Measurements from ENCODE around the gene ESPNL.

ESPNL gene

DNA sequence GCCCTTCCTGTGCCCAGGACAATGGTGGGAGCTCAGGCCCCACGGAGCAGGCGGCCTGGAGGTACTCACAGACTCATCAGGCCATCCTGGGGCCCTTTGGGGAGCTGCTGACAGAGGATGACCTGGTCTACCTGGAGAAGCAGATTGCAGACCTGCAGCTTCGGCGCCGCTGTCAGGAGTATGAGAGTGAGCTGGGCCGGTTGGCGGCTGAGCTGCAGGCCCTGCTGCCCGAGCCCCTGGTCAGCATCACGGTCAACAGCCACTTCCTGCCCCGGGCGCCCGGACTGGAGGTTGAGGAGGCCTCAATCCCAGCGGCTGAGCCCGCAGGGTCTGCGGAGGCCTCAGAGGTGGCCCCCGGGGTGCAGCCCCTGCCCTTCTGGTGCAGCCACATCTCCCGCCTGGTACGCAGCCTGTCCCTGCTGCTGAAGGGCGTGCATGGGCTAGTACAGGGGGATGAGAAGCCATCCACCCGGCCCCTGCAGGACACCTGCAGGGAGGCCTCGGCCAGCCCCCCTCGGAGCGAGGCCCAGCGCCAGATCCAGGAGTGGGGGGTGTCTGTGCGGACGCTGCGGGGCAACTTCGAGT lies 30.1 kb downstream of the ESPNL start:
- DNase-seq, result no peak

DNA sequence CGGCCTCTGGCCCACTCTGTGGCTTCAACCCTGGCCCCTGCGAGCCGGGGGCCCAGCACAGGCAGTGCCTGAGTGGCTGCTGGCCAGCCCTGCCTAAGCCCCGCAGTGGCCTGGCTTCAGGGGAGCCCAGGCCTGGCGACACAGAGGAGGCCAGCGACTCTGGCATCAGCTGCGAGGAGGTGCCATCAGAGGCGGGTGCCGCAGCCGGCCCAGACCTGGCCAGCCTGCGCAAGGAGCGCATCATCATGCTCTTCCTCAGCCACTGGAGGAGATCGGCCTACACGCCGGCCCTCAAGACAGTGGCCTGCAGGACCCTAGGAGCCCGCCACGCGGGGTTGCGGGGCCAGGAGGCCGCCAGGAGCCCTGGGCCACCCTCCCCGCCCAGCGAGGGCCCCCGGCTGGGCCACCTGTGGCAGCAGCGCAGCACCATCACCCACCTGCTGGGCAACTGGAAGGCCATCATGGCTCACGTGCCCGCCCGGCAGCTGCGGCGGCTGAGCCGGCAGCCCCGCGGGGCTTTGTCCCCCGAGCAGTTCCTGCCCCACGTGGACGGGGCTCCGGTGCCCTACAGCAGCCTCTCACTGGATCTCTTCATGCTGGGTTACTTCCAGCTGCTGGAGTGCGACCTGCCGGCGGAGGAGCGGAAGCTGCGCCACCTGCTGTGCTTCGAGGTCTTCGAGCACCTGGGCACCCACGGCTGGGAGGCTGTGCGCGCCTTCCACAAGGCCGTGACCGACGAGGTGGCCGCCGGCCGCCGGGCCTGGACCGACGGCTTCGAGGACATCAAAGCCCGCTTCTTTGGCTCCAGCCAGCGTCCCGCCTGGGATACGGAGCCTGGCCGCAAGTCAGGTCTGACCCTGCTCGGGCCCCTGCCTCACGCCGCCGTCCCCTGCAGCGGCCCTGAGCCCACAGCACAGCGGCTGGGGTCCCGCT lies 30.8 kb downstream of the ESPNL start:
- DNase-seq, result no peak

DNA sequence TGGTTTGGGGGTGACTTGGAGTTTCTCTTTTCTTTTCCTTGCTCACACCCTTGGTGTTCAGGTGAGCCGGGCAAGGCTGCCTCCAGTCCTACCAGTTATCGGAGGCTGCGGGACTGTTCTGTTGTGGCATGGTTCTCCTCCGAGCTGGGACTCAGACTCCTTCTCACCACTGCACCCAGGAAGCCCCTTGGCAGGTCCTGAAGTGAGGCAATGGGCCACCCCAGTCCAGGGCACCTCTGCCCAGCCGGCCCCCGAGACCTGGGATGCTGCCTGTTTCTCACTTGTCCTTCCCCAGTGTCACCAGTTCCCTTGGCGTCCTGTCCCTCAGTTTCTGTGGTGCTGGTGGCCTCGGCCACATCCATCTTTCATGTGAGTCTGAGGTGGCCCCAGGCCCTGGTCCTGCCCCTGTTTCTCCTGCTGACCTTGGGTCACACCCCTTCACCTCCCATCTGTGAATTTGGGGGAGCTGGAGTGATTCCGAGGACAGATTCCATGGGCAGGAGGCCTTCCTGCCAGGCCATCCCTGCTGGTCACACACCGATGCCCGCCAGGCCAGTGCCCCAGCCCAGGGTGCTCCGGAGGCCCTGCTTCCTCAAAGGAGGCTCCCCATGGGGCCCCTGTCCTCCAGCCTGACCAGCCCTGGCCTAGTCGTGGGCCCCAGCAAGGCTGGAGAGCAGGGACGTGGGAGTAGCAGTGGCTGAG lies 31.8 kb downstream of the ESPNL start:
- no peak for DNase-seq

DNA sequence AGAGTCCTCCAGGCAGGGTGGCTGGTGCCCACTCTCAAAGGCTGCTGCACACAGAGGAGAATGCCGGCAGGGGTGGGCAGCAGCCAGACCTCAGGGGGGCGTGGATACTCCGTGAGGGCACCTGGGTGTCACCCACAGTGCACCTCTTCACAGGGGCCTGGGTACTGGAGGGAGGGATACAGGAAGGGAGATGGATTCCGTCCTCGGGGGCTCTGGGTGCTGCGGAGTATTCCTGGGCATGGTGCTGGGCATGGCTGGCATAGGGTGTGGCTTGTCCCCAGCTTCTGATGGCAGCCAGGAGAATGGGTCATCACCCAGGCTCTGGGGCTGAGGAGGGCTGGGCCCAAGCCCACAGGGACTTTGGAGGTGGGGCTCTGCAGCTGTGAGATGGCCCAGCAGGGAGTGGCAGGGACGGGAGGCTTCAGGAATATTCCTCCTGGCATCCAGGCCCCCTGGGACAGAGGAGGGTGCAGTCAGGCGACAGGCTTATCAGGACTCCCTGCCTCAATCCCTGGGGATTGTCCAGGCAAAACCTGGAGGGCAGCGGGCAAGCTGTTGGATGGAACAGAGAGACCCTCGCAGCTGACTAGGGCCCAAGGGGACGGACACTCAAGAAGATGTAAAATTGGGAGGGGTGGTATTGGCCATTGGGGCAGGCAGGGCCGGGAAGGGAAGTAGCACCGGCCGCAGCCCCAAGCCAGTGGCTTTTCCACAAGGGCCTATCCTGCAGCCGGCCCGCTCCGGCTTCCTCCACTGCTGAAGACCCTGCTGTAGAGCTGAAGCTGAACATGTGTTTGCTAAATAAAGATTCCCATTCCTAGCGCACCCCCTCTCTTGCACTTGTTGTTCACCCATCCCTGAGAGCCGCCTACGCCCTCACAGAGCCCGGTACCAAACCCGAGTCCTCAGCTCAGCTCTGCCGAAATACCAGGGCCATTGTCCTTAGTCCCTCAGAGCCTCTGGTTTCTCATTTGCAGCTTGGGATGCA lies 32.6 kb downstream of the ESPNL start:
- DNase-seq, result no peak

DNA sequence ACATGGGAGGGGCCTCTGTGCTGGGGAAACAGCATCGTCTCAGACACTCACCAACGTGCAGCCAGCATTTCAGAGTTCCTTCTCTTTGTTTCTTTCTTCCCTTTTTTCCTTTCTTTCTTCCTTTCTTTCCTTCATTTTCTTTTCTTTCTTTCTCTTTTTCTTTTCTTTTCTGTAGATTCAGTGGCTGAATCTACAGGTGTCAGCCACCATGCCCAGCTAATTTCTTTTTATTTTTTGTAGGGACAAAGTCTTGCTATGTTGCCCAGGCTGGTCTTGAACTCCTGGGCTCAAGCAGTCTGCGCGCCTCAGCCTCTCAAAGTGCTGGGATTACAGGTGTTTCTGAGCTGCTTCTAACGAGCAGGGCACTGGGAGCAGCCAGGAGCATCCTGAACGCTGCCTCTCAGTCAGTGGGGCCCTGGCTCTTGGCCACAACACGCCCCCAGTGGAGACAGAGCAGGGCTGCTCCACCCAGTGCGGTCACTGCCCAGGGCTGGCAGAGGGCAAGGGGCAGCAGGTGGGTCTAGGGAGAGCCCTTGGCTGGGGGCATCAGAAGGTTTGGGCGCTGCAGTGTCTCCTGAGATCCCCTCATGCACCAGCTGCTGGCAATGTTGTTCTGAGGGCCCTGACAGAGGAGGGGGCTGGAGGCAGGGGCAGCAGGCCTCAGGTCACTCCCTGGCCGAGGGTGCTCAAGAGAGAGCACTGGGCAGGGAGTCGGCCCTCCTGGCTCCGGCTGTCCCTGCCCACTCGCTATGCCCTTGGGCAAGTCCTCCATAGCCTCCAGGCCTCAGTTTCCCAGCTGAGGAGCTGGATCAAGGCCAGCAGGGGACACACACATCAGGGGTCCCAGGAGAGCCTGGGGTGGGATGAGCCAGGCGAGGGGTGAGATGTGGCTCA lies 33.6 kb downstream of the ESPNL start:
- DNase-seq, result no peak

DNA sequence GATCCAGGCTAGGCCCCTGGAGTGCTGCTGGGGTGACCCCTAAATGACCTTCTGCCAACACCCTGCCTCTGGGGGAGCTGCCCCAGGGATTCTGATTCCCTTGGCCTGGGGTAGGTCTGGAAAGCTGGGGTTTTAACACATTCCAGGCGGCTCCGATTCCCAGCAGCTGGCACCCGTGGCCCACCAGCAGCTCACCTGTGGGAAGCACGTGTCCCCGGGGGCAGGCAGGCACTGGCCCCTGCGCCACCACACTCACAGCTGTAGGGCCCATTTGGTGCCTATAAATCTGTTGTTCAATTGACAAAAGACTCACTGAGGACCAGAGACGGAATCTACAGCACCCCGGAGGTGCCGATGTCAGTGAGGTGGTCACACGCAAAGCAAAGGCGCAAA lies 34.2 kb downstream of the ESPNL start:
- DNase-seq, result no peak

DNA sequence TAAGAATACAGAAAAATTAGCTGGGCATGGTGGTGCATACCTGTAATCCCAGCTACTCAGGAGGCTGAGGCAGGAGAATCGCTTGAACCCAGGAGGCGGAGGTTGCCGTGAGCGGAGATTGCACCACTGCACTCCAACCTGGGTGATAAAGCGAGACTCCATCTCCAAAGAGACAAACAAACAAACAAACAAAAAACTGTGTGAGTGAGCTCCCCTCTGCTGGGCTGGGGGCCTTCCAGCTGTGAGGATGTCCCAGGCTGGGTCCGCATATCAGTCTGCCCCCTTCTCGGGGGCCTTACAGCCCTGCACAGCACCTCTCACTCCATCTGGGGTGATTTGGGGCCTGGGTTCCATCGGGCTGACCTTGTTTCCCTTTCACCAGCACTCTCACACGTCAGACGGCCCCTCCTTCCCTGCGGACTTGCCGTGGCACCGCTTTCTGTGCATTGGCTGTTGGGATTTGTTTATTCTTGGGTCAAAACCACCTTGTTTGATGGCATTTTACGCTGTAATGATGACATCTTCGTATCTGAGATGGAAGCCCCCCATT lies 35.5 kb downstream of the ESPNL start:
- DNase-seq, result no peak

DNA sequence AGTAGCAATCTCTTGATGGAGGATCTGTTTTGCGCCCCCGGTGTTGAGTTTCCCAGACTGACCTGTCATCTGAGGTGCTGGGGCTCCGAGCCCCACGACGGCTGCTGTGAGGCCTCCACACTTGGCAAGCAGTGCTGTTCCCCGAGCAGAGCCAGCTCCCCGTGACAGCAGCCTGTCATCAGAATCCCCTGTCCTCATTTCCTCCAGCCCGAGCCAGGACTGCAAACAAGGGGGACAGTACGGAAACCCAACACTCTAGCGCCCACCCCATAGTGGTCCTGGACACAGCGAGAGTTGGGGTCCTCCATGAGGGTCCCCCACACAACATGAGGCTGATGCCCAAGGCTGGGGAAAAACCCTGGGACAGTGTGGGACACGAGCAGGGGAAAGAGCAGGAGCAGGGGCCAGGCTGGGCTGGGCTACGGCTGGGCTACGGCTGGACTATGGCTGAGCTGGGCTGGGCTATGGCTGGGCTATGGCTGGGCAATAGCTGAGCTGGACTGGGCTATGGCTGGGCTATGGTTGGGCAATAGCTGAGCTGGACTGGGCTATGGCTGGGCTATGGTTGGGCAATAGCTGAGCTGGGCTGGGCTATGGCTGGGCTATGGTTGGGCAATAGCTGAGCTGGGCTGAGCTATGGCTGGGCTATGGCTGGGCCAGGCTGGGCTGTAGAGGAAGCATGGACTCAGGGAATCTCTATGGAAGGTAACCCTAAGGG lies 36.8 kb downstream of the ESPNL start:
- DNase-seq, result no peak

DNA sequence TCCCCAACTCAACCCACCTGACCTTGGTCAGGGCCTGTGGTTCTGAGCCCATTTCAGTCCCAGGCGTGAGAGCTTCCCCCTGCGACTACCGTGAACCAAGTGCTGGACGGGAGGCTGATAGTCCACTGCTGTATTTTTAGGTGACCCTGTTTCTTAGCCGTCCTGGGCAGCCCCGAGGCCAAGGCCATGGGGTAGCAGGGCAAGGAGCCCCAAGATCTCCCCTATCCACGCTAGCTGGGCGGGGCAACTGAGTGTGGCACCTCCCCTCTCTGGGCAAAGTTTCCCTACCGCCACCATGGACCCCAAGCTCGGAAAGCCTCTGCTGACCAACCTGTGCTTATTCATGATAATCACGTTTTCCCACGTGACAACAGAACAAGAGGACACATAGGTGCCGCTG lies 37.7 kb downstream of the ESPNL start:
- DNase-seq, result no peak

DNA sequence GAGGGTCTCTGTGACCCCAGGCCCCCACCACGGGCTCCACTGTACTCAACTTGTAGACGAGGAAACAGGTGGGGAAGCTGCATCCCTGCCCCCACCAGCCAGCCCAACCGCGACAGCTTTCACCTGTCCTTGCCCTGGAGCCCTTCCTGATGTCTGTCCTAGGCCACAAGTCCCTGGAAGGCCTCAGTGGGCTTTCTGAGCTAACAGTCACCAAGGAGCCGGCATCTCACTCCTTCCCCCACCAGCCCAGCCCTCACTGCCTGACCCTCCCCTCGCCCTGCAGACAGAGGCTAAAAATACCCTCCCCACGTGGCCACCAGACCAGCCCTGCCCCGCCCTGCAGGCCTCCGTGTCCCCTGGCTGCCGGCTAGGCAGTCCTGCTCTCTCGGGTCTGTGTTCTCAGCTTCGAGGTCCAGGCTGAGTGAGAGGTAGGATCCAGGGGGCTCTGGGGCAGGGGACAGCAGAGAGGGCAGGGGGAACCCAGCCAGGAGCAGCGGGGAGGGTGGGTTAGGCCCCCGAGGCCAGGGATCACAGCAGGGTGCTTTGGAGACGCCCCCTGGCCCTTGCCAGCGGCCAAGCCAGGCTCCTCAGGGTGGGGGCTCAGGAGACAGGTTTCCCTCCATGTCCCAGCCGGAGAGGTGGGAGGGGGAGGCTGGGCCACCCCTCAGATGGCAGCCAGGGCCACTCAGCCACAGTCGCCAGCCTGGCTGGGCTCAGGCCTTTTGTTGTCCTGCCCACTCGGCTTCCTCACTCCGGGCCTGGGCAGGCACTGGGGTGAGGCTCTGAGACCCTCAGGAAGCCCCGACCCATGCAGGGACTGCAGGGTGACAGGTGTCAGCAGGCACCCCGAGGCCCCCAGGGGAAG lies 38.4 kb downstream of the ESPNL start, which contains the start of gene KLHL30:
TSS of gene KLHL30 (plus strand) at position 338 of the 865 bp plus-strand sequence. CDS start 2,087 bp downstream, outside the sequence.
- no peak for DNase-seq

DNA sequence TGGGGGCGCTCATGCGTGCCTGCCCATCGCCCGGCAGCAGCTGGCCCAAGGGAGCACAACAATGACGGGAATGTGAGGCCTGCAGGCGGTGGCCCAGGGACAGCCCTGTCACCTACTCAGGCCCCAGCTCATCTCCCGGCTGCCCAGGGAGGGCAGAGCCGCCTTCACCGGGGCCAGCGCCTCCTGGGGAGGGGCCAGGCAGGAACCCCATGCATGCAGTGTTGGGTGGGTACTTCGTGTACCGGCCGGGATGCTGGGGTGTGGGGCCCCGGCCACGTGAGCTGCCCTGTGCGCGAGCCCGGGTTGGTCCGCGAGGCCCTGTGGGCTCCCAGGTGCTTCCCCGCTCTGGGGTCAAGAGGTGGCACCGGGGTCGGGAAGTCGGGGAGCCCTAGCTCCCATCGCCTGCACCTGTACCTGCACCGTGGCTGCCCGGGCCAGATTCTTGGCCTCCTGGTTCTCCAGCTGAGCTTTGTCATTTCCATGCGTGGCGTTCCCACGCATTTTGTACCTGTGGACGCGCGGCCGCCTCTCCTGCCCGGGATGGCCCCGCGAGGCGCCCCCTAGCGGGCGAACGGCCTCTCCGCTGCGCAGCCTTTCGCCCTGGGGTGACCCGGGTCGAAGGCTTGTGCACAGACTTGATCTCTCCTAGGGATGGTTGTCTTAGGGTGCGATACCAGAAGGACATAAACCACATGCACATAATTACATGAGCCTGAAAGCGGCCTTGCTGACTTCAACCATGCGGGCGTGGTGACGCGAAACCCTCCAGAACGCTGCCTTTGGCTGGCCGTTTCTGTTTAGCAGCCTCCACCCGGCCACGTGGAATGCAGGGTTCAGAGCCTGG lies 39.3 kb downstream of the ESPNL start:
- DNase-seq, result no peak

DNA sequence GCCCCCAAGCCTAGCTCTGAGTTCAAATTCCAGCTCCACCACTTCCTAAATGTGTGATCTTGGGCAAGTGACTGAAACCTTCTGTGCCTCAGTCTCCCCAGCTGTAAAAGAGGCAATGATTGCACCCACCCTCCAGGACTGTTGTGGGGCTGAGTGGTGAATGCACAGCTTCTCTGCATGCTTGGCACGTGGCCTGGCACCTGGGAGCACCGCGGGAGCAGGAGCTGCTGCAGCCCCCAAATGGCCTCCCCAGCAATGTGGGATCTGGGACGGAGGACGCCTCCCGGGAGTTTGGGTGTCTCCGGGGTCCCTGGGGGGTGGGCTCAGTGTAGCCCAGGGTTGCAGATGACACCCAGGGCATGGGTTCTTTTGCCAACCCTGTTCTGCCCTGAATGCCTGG lies 39.9 kb downstream of the ESPNL start:
- no peak for DNase-seq

DNA sequence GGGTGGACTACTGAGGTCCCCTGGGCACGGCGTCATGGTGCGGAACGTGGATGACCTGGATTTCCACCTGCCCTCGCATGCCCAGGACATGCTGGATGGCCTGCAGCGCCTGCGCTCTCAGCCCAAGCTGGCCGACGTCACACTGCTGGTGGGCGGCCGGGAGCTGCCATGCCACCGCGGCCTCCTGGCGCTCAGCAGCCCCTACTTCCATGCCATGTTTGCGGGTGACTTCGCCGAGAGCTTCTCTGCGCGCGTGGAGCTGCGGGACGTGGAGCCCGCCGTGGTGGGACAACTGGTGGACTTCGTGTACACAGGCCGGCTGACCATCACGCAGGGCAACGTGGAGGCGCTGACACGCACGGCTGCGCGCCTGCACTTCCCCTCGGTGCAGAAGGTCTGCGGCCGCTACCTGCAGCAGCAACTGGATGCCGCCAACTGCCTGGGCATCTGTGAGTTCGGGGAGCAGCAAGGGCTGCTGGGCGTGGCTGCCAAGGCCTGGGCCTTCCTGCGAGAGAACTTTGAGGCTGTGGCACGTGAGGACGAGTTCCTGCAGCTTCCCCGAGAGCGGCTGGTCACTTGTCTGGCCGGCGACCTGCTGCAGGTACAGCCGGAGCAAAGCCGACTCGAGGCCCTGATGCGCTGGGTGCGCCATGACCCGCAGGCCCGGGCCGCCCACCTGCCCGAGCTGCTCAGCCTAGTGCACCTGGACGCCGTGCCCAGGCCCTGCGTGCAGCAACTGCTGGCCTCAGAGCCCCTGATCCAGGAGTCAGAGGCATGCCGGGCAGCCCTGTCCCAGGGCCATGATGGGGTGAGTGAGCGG lies 40.8 kb downstream of the ESPNL start:
- no peak for DNase-seq

DNA sequence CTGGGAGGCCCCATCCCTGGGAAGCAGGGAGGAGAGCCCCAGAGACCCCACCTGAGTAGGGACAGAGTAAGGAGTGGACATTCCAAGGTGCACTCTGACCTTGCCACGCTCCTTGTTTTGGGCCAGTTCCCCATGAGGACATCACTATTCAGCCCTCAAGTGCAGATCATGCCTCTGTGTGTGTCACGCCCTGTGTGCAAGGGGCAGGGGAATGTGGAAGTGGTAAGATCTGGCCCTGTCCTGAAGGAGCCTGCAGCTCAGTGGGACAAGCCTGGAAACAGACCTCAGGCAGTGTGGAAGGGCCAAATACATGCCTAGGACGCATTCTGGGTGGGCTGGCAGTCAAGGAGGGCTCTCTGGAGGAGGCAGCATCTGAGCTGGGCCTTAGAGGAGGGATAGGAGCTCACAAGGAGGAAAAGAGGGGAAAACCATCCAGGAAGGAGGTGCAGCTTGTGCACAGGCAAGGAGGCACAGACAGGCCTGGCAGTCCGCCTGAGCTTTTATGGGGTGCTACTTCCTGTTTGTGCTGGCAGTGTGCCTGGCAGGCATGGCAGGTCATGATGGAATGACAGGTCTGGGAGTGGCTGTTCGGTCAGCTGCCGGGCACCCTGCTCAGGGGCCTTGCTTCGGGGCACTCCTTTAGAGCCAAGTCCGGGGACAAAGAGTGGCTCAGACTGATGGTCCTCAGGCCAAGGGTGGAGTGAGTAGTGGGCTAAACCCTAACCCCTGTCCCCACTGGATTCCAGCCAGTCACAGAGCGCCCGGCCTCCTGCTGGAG lies 41.6 kb downstream of the ESPNL start:
- no peak for DNase-seq

DNA sequence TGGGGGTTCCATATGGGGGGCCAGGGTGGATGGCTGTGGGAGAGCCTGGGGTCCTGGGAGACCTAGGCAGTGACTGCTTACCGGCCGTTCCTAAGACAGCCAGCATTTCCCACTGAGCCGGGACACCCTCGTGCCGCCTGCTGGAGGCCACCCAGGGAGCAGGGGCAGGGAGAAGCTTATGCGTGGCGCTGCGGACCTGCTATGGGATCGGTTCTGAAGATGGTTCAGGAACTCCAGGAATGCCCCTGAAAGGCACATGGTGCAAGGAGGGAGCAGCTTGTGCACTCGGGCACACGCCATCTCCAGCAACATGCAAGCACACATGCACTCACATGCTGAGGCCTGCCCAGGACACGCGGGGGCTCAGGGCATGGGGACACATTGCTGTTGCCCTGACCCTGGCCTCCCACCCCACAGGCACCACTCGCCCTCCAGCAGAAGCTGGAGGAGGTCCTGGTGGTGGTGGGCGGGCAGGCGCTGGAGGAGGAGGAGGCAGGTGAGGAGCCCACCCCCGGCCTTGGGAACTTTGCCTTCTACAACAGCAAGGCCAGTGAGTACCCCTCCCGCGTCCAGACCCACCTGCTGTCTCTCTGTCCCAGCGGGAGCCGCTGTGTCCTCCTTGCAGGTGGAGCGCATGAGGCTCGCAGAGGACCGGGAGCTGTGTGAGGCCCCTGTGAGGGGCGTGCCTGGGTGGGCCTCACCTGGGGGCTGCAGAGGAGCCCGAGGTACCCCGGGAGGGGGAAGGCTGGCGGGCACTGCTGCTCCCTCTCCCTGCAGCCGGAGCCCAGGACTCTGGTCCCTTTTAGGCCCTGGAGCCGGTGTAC lies 42.5 kb downstream of the ESPNL start:
- no peak for DNase-seq

All from DMS79 (cell line).